WTC11 (cell line): ENCODE results near the gene COL20A1. TPM values are rescaled to one million over a fixed set of nuclear protein-coding genes. Genes with fewer than 3 reads are reported as not detected.

Experiments
- ATAC-seq: fragments of 200-7000 bp; cut with Tn5 transposase; 2 replicates; pipeline ENCODE4 v1.10.0; 2021; ENCODE audit warnings: mild to moderate bottlenecking, moderate library complexity
- CTCF ChIA-PET: fragments of 300-600 bp; sonication (Branson Sonifier 250); formaldehyde crosslinking; loops from one replicate; lab custom pipeline; 2021; ENCODE audit warnings: antibody characterized with exemption; lab: Charles Lee
- POLR2A ChIA-PET: fragments of 350-600 bp; sonication (Branson Sonifier 250); formaldehyde crosslinking; loops from one replicate; lab custom pipeline; 2021; ENCODE audit warnings: antibody characterized with exemption; lab: Charles Lee
- DNase-seq: peaks from one replicate; pipeline ENCODE4 v3.0.0; 2021; ENCODE audit warnings: low spot score
- H3K27ac Mint-ChIP-seq: 2 replicates; pipeline ENCODE4 v1.8.0; 2021; ENCODE audit warnings: mixed read lengths
- H3K27me3 Mint-ChIP-seq: 2 replicates; pipeline ENCODE4 v1.8.0; 2021; ENCODE audit warnings: low read depth, mild to moderate bottlenecking, moderate library complexity, mixed read lengths
- H3K36me3 Mint-ChIP-seq: 2 replicates; pipeline ENCODE4 v1.8.0; 2021; ENCODE audit warnings: mixed read lengths
- H3K4me1 Mint-ChIP-seq: 2 replicates; pipeline ENCODE4 v1.8.0; 2022; ENCODE audit warnings: mixed read lengths
- H3K4me3 Mint-ChIP-seq: 2 replicates; pipeline ENCODE4 v1.8.0; 2021; ENCODE audit warnings: mild to moderate bottlenecking, moderate library complexity, mixed read lengths
- H3K9me3 Mint-ChIP-seq: 2 replicates; pipeline ENCODE4 v1.8.0; 2021; ENCODE audit warnings: mixed read lengths
- AR ChIP-seq: fragments of 250-450 bp; sonication (Bioruptor Pico); IDR thresholded peaks from 2 replicates; pipeline ENCODE4 v1.9.0; 2021; ENCODE audit warnings: mild to moderate bottlenecking
- E2F4 ChIP-seq: sonication (generic); formaldehyde crosslinking; IDR thresholded peaks from 2 replicates; pipeline ENCODE4 v1.8.1; 2022; ENCODE audit warnings: low read depth, mild to moderate bottlenecking, moderate library complexity, missing genetic modification reagents, borderline replicate concordance
- EMX1 ChIP-seq: fragments of 250-450 bp; sonication (Bioruptor Pico); IDR thresholded peaks from 2 replicates; pipeline ENCODE4 v1.8.0; 2021; ENCODE audit warnings: mild to moderate bottlenecking
- ETV6 ChIP-seq: sonication (generic); formaldehyde crosslinking; IDR thresholded peaks from 2 replicates; pipeline ENCODE4 v1.8.1; 2022; ENCODE audit warnings: mild to moderate bottlenecking, missing genetic modification reagents
- FOXJ3 ChIP-seq: sonication (generic); formaldehyde crosslinking; IDR thresholded peaks from 2 replicates; pipeline ENCODE4 v1.9.0; 2021; ENCODE audit warnings: missing genetic modification reagents, mild to moderate bottlenecking, borderline replicate concordance
- FOXP4 ChIP-seq: sonication (generic); formaldehyde crosslinking; IDR thresholded peaks from 2 replicates; pipeline ENCODE4 v1.8.0; 2022; ENCODE audit warnings: mild to moderate bottlenecking, missing genetic modification reagents
- JAZF1 ChIP-seq: fragments of 250-450 bp; sonication (Bioruptor Pico); IDR thresholded peaks from 2 replicates; pipeline ENCODE4 v1.9.0; 2021; ENCODE audit warnings: moderate library complexity, mild to moderate bottlenecking, inconsistent platforms
- MYBL2 ChIP-seq: sonication (generic); formaldehyde crosslinking; IDR thresholded peaks from 2 replicates; pipeline ENCODE4 v1.8.1; 2023; ENCODE audit warnings: mild to moderate bottlenecking, moderate library complexity, missing genetic modification reagents
- NFATC4 ChIP-seq: fragments of 250-450 bp; sonication (Bioruptor Pico); IDR thresholded peaks from 2 replicates; pipeline ENCODE4 v1.9.0; 2021; ENCODE audit warnings: mild to moderate bottlenecking
- NFYB ChIP-seq: sonication (generic); formaldehyde crosslinking; conservative IDR thresholded peaks from 2 replicates; pipeline ENCODE4 v1.8.0; 2022; ENCODE audit warnings: low read depth, missing genetic modification reagents
- TEAD1 ChIP-seq: sonication (generic); formaldehyde crosslinking; IDR thresholded peaks from 2 replicates; pipeline ENCODE4 v1.8.0; 2022; ENCODE audit warnings: mild to moderate bottlenecking, missing genetic modification reagents
- ZNF121 ChIP-seq: sonication (generic); formaldehyde crosslinking; IDR thresholded peaks from 2 replicates; pipeline ENCODE4 v1.8.0; 2023; ENCODE audit warnings: missing genetic modification reagents
- ZNF317 ChIP-seq: sonication (generic); formaldehyde crosslinking; IDR thresholded peaks from 2 replicates; pipeline ENCODE4 v1.8.1; 2023; ENCODE audit warnings: low read depth, mild to moderate bottlenecking, moderate library complexity, missing genetic modification reagents, borderline replicate concordance
- ZNF425 ChIP-seq: fragments of 250-450 bp; sonication (Bioruptor Pico); conservative IDR thresholded peaks from 2 replicates; pipeline ENCODE4 v1.9.0; 2021; ENCODE audit warnings: mild to moderate bottlenecking
- total RNA-seq: library from RNA; stranded (reverse); gene quantifications from 3 replicates; pipeline ENCODE4 v1.2.3, GENCODE V29; 2021
- TF ChIP-seq, protein P1 (sequence below): sonication (generic); formaldehyde crosslinking; IDR thresholded peaks from 2 replicates; pipeline ENCODE4 v1.8.1; 2023; ENCODE audit warnings: mild to moderate bottlenecking, missing genetic modification reagents
- TF ChIP-seq, protein P2 (sequence below): sonication (generic); formaldehyde crosslinking; IDR thresholded peaks from 2 replicates; pipeline ENCODE4 v1.8.1; 2022; ENCODE audit warnings: mild to moderate bottlenecking, moderate library complexity, missing genetic modification reagents
- TF ChIP-seq, protein P3 (sequence below): sonication (generic); formaldehyde crosslinking; IDR thresholded peaks from 2 replicates; pipeline ENCODE4 v1.8.0; 2022; ENCODE audit warnings: missing genetic modification reagents
- TF ChIP-seq, protein P4 (sequence below): sonication (generic); formaldehyde crosslinking; IDR thresholded peaks from 2 replicates; pipeline ENCODE4 v1.8.1; 2023; ENCODE audit warnings: mild to moderate bottlenecking, moderate library complexity, missing genetic modification reagents

COL20A1 gene
- total RNA-seq, 1 experiment from 2014 or later, result 1.3 TPM

- no peaks in the 10 kb centered on the region for H3K9me3 Mint-ChIP-seq
Observed at GRCh38 chr20:63284083-63284440, 8.9 kb upstream of the COL20A1 start.

DNA sequence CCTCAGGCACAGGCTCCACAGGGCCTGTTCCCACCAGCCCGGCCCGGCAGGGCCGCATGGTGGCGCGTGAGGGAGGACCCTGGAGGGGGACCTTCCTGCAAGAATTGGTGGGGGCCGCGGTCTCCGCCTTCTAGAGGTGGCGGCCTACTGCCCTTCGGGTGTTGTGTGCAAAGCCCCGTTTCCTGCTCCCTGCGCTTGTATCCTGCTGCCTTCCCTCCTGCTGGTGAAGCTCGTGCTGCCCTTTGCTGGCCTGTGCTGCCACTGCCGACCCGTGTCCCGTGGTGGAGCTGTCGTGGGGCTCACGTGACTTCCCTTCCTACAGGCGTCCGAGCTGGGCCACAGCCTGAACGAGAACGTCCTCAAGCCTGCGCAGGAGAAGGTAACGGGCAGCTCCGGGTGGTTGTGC is 8.4 kb upstream of the COL20A1 start:
- CTCF ChIA-PET, result interaction anchor here (0.7 kb wide), 1 partner anchor 25 kb away, joined by 3 read pairs; no protein-coding TSS in a partner anchor

More at GRCh38 chr20:63284083-63284440, 8.9 kb upstream of the COL20A1 start:
- TF ChIP-seq MYBL2 (CRISPR knock-in tag), result no peak
- TF ChIP-seq JAZF1, result no peak
- no peak for TF ChIP-seq ZNF121 (CRISPR knock-in tag)
- TF ChIP-seq ETV6 (CRISPR knock-in tag), result no peak
- TF ChIP-seq FOXP4 (CRISPR knock-in tag), result no peak
- no peak for TF ChIP-seq EMX1 (CRISPR knock-in tag)
- Mint-ChIP-seq H3K4me1 (no peaks in the 10 kb centered on the region), H3K36me3 (peaks cover 21% of the 10 kb centered on the region), H3K4me3 (no peak overlapping the region), H3K27ac (no peak overlapping the region), H3K27me3 (no peaks in the 10 kb centered on the region)
- ChIA-PET POLR2A (no interaction called here), CTCF (no interaction called here)
- DNase-seq, result no peak
- no peak for ATAC-seq

More for the DNA sequence above, 8.4 kb upstream of the COL20A1 start:
- no peak for DNase-seq
- POLR2A ChIA-PET, result no interaction called here
- TF ChIP-seq AR (CRISPR knock-in tag), result no peak
- no peak for TF ChIP-seq ZNF425 (CRISPR knock-in tag)
- TF ChIP-seq TEAD1 (CRISPR knock-in tag), result no peak
- no peak for TF ChIP-seq MYBL2 (CRISPR knock-in tag)
- no peak for TF ChIP-seq ZNF317 (CRISPR knock-in tag)
- no peak for TF ChIP-seq FOXJ3 (CRISPR knock-in tag)
- TF ChIP-seq, protein P1, sequence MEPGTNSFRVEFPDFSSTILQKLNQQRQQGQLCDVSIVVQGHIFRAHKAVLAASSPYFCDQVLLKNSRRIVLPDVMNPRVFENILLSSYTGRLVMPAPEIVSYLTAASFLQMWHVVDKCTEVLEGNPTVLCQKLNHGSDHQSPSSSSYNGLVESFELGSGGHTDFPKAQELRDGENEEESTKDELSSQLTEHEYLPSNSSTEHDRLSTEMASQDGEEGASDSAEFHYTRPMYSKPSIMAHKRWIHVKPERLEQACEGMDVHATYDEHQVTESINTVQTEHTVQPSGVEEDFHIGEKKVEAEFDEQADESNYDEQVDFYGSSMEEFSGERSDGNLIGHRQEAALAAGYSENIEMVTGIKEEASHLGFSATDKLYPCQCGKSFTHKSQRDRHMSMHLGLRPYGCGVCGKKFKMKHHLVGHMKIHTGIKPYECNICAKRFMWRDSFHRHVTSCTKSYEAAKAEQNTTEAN, result no peak
- no peak for TF ChIP-seq E2F4
- TF ChIP-seq, protein P2, sequence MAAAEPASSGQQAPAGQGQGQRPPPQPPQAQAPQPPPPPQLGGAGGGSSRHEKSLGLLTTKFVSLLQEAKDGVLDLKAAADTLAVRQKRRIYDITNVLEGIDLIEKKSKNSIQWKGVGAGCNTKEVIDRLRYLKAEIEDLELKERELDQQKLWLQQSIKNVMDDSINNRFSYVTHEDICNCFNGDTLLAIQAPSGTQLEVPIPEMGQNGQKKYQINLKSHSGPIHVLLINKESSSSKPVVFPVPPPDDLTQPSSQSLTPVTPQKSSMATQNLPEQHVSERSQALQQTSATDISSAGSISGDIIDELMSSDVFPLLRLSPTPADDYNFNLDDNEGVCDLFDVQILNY (CRISPR knock-in tag), result no peak
- TF ChIP-seq NFATC4, result no peak
- TF ChIP-seq, protein P3, sequence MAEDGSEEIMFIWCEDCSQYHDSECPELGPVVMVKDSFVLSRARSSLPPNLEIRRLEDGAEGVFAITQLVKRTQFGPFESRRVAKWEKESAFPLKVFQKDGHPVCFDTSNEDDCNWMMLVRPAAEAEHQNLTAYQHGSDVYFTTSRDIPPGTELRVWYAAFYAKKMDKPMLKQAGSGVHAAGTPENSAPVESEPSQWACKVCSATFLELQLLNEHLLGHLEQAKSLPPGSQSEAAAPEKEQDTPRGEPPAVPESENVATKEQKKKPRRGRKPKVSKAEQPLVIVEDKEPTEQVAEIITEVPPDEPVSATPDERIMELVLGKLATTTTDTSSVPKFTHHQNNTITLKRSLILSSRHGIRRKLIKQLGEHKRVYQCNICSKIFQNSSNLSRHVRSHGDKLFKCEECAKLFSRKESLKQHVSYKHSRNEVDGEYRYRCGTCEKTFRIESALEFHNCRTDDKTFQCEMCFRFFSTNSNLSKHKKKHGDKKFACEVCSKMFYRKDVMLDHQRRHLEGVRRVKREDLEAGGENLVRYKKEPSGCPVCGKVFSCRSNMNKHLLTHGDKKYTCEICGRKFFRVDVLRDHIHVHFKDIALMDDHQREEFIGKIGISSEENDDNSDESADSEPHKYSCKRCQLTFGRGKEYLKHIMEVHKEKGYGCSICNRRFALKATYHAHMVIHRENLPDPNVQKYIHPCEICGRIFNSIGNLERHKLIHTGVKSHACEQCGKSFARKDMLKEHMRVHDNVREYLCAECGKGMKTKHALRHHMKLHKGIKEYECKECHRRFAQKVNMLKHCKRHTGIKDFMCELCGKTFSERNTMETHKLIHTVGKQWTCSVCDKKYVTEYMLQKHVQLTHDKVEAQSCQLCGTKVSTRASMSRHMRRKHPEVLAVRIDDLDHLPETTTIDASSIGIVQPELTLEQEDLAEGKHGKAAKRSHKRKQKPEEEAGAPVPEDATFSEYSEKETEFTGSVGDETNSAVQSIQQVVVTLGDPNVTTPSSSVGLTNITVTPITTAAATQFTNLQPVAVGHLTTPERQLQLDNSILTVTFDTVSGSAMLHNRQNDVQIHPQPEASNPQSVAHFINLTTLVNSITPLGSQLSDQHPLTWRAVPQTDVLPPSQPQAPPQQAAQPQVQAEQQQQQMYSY (CRISPR knock-in tag), result no peak
- TF ChIP-seq, protein P4, sequence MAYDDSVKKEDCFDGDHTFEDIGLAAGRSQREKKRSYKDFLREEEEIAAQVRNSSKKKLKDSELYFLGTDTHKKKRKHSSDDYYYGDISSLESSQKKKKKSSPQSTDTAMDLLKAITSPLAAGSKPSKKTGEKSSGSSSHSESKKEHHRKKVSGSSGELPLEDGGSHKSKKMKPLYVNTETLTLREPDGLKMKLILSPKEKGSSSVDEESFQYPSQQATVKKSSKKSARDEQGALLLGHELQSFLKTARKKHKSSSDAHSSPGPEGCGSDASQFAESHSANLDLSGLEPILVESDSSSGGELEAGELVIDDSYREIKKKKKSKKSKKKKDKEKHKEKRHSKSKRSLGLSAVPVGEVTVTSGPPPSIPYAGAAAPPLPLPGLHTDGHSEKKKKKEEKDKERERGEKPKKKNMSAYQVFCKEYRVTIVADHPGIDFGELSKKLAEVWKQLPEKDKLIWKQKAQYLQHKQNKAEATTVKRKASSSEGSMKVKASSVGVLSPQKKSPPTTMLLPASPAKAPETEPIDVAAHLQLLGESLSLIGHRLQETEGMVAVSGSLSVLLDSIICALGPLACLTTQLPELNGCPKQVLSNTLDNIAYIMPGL (CRISPR knock-in tag), result no peak
- TF ChIP-seq NFYB (CRISPR knock-in tag), result no peak
- Mint-ChIP-seq H3K27me3 (no peaks in the 10 kb centered on the region), H3K9me3 (no peaks in the 10 kb centered on the region), H3K27ac (no peak overlapping the region), H3K4me3 (no peak overlapping the region), H3K4me1 (no peaks in the 10 kb centered on the region), H3K36me3 (peaks cover 18% of the 10 kb centered on the region)
- no peak for ATAC-seq
